Caco-2 (cell line): Measurements from ENCODE around the gene C3AR1. TPM values are rescaled to one million over a fixed set of nuclear protein-coding genes. Genes with fewer than 3 reads are reported as not detected.
"Not testable (repeated sequence)": the region's sequence is repeated elsewhere in the genome, so short reads cannot be mapped to it uniquely, and the experiment has no call there.

Experiments used
- BruUV-seq: library from RNA; stranded (reverse); fragments of 400-500 nt; replicated peaks from 2 replicates; lab custom pipeline; 2021; lab: Mats Ljungman, UMichigan
- CTCF ChIA-PET: fragments of 300-600 bp; sonication (Branson Sonifier 250); formaldehyde crosslinking; loops from one replicate; lab custom pipeline; 2022; ENCODE audit warnings: antibody characterized with exemption; lab: Charles Lee
- POLR2A ChIA-PET: fragments of 300-600 bp; sonication (Branson Sonifier 250); formaldehyde crosslinking; loops from one replicate; lab custom pipeline; 2022; ENCODE audit warnings: antibody characterized with exemption; lab: Charles Lee
- DNase-seq, 2 experiments: peaks; one replicate each; pipeline versions ENCODE4 v3.0.0 to v3.0.0-alpha.2; 2020 to 2022
- H3K27me3 ChIP-seq: replicated peaks from 2 replicates; pipeline ENCODE4 v1.6.0; 2011; ENCODE audit warnings: low read length; ENCODE audit not compliant: control insufficient read depth, insufficient read depth
- H3K36me3 ChIP-seq: 2 replicates; pipeline ENCODE4 v1.5.1; 2011; ENCODE audit warnings: low read length; ENCODE audit not compliant: control insufficient read depth, insufficient read depth
- H3K4me1 ChIP-seq: fragments of 250-450 bp; sonication (Bioruptor Pico); 2 replicates; pipeline ENCODE4 v1.5.1; 2020; ENCODE audit warnings: mild to moderate bottlenecking
- H3K4me3 ChIP-seq: 2 replicates; pipeline ENCODE4 v1.5.1; 2011; ENCODE audit warnings: low read depth, mild to moderate bottlenecking, control low read depth, low read length
- H3K9me3 ChIP-seq: fragments of 250-450 bp; sonication (Bioruptor Pico); 2 replicates; pipeline ENCODE4 v1.5.1; 2020; ENCODE audit warnings: mild to moderate bottlenecking, moderate library complexity
- H3K27ac Mint-ChIP-seq: one replicate; pipeline ENCODE4 v1.8.0; 2022; ENCODE audit warnings: mixed read lengths; ENCODE audit not compliant: unreplicated experiment
- H3K27me3 Mint-ChIP-seq: one replicate; pipeline ENCODE4 v1.8.0; 2022; ENCODE audit warnings: mixed read lengths; ENCODE audit not compliant: insufficient read depth, unreplicated experiment
- H3K36me3 Mint-ChIP-seq: one replicate; pipeline ENCODE4 v1.8.0; 2022; ENCODE audit warnings: mild to moderate bottlenecking, mixed read lengths; ENCODE audit not compliant: insufficient read depth, unreplicated experiment
- H3K4me1 Mint-ChIP-seq: one replicate; pipeline ENCODE4 v1.8.0; 2022; ENCODE audit warnings: low read depth, mixed read lengths; ENCODE audit not compliant: unreplicated experiment
- H3K4me3 Mint-ChIP-seq: one replicate; pipeline ENCODE4 v1.8.0; 2022; ENCODE audit warnings: mild to moderate bottlenecking, moderate library complexity, mixed read lengths; ENCODE audit not compliant: unreplicated experiment
- H3K9me3 Mint-ChIP-seq: one replicate; pipeline ENCODE4 v1.8.0; 2022; ENCODE audit warnings: mixed read lengths; ENCODE audit not compliant: unreplicated experiment
- CTCF ChIP-seq, 2 experiments: fragments of 200-600 bp in 1 of 2; IDR thresholded peaks; 1 replicate in 1 of 2; 2 replicates in 1 of 2; pipeline versions ENCODE4 v1.5.1 to v1.8.0; 2011 to 2022; ENCODE audit warnings: antibody characterized with exemption in 1 of 2, control low read depth in 1 of 2, inconsistent platforms in 1 of 2, low read depth in 1 of 2, low read length in 1 of 2, mild to moderate bottlenecking in 1 of 2, moderate library complexity in 1 of 2; ENCODE audit not compliant: insufficient read depth in 1 of 2, severe bottlenecking in 1 of 2, unreplicated experiment in 1 of 2
- intact Hi-C: fragments of 100-400 bp; cut with micrococcal nuclease; formaldehyde crosslinking; loops from one replicate; pipeline ENCODE4 v1.10.0; 2022; ENCODE audit not compliant: unreplicated experiment
- total RNA-seq: library from RNA; stranded (reverse); gene quantifications from 2 replicates; pipeline ENCODE4 v1.2.3, GENCODE V29; 2022

C3AR1 gene
- total RNA-seq, 1 experiment from 2014 or later = not detected

GRCh38 chr12:8018666-8019581 is 47.2 kb downstream of the C3AR1 start:
- ChIA-PET POLR2A (no interaction called here), CTCF (no interaction called here)
- Histone ChIP-seq H3K36me3 (no peaks in the 10 kb centered on the region), H3K4me3 (no peak overlapping the region), H3K27me3 (no peaks in the 10 kb centered on the region), H3K9me3 (no peaks in the 10 kb centered on the region), H3K4me1 (0 out of 2 replicates have a peak, but pooled peaks cover 4% of the 10 kb centered on the region)
- H3K27ac Mint-ChIP-seq = no peak overlapping the region
- no TSS peak for BruUV-seq
- no peak for TF ChIP-seq CTCF (IDR thresholded peaks at IDR 0.05; ENCODE audit: insufficient read depth in 1 of 2, low read depth in 1 of 2, low read length in 1 of 2, severe bottlenecking in 1 of 2, unreplicated experiment in 1 of 2)
- no peaks in the 10 kb centered on the region for H3K9me3 Mint-ChIP-seq
- intact Hi-C loops = no loop called here
- no peaks in the 10 kb centered on the region for H3K36me3 Mint-ChIP-seq
- peaks cover 8% of the 10 kb centered on the region for H3K4me1 Mint-ChIP-seq
- H3K4me3 Mint-ChIP-seq = no peak overlapping the region
- no peak for DNase-seq
- peaks cover 10% of the 10 kb centered on the region for H3K27me3 Mint-ChIP-seq

GRCh38 chr12:8018213-8018612 is 47.9 kb downstream of the C3AR1 start:
- H3K36me3 ChIP-seq, POLR2A ChIA-PET, H3K9me3 Mint-ChIP-seq, H3K36me3 Mint-ChIP-seq, H3K4me1 ChIP-seq, H3K4me3 ChIP-seq, DNase-seq, H3K27me3 ChIP-seq, BruUV-seq, intact Hi-C loops, H3K27ac Mint-ChIP-seq, H3K9me3 ChIP-seq, H3K4me1 Mint-ChIP-seq, CTCF ChIA-PET, H3K4me3 Mint-ChIP-seq: not testable (repeated sequence)
- peaks cover 10% of the 10 kb centered on the region for H3K27me3 Mint-ChIP-seq

- Histone ChIP-seq H3K27me3 (no peaks in the 10 kb centered on the region), H3K9me3 (no peaks in the 10 kb centered on the region), H3K36me3 (no peaks in the 10 kb centered on the region), H3K4me1 (0 out of 2 replicates have a peak, but pooled peaks cover 12% of the 10 kb centered on the region), H3K4me3 (no peak overlapping the region)
- no peak overlapping the region for H3K27ac Mint-ChIP-seq
- POLR2A ChIA-PET = no interaction called here
- peaks cover 10% of the 10 kb centered on the region for H3K27me3 Mint-ChIP-seq
- peak in 1 of 2 experiments; percentile 60 for DNase-seq
- BruUV-seq = no TSS peak
- intact Hi-C loops = no loop called here
- no peak for TF ChIP-seq CTCF (IDR thresholded peaks at IDR 0.05; ENCODE audit: insufficient read depth in 1 of 2, low read depth in 1 of 2, low read length in 1 of 2, severe bottlenecking in 1 of 2, unreplicated experiment in 1 of 2)
- H3K36me3 Mint-ChIP-seq = no peaks in the 10 kb centered on the region
- H3K4me3 Mint-ChIP-seq = peak overlapping the region; percentile 41
- H3K9me3 Mint-ChIP-seq = no peaks in the 10 kb centered on the region
- peaks cover 8% of the 10 kb centered on the region for H3K4me1 Mint-ChIP-seq
- CTCF ChIA-PET = no interaction called here
Measured at GRCh38 chr12:8014836-8015235, 51.3 kb downstream of the C3AR1 start.
